ENCODE results near the gene FBXO48.

Gene FBXO48

DNA sequence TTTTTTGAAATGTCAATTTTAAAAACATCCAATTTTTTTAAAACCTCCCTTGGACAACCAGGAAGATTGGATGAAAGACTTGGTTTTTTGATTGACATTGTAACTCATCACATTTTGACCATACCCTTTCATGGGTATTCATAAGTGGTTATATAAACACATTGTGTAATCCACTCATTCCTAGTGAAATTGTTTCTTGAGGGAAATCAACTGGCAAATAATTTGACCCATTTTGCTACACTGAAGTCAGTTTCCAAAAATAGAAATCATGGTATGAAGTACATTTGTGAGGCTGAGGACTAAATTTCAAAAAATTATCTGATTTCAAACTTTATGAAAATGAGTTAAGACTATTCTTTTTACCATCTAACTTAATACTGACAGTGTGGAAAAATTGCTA, 31.5 kb downstream of the FBXO48 start:
- Mint-ChIP-seq H3K27ac (no peak overlapping the region), H3K27me3 (ENCODE audit: low read depth) (no peaks in the 10 kb centered on the region), H3K4me3 (no peak overlapping the region), H3K9me3 (no peaks in the 10 kb centered on the region), H3K4me1 (ENCODE audit: low read depth) (peaks cover 2% of the 10 kb centered on the region), H3K36me3 (ENCODE audit: low read depth) (no peaks in the 10 kb centered on the region)

DNA sequence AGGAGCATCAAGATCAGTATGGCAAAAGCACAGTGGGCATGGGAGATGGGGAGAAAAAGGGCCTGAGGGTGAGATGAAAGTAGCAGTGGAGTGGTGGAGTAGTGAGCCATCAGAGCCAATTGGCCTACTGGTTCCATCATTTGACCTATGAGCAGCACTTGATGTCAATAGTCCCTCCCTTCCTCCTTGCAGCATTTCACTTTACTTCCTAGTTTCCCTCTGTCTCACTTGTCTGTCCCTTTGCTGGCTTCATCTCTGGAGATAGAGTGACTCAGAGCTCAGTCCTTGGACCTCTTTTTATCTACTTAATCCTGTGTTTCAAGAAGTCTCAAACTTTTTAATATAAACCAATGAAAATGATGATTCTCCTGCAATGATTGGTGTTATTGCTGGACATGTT, 32.1 kb downstream of the FBXO48 start:
- H3K27ac Mint-ChIP-seq, result no peak overlapping the region
- H3K9me3 Mint-ChIP-seq, result no peaks in the 10 kb centered on the region
- no peaks in the 10 kb centered on the region for H3K36me3 Mint-ChIP-seq (ENCODE audit: low read depth)
- no peak overlapping the region for H3K4me3 Mint-ChIP-seq
- H3K4me1 Mint-ChIP-seq (ENCODE audit: low read depth), result no peaks in the 10 kb centered on the region
- H3K27me3 Mint-ChIP-seq (ENCODE audit: low read depth), result peaks cover 2% of the 10 kb centered on the region

- H3K4me1 Mint-ChIP-seq (ENCODE audit: low read depth), result no peaks in the 10 kb centered on the region
- no peak overlapping the region for H3K4me3 Mint-ChIP-seq
- no peaks in the 10 kb centered on the region for H3K9me3 Mint-ChIP-seq
- no peaks in the 10 kb centered on the region for H3K36me3 Mint-ChIP-seq (ENCODE audit: low read depth)
- H3K27ac Mint-ChIP-seq, result no peak overlapping the region
- H3K27me3 Mint-ChIP-seq (ENCODE audit: low read depth), result peaks cover 5% of the 10 kb centered on the region
These were observed 34.1 kb downstream of the FBXO48 start for GRCh38 chr2:68432696-68433658.

- H3K27me3 Mint-ChIP-seq (ENCODE audit: low read depth), result peaks cover 5% of the 10 kb centered on the region
- H3K27ac Mint-ChIP-seq, result no peak overlapping the region
- H3K4me1 Mint-ChIP-seq (ENCODE audit: low read depth), result peaks cover 4% of the 10 kb centered on the region
- H3K9me3 Mint-ChIP-seq, result no peaks in the 10 kb centered on the region
- H3K4me3 Mint-ChIP-seq, result no peak overlapping the region
- H3K36me3 Mint-ChIP-seq (ENCODE audit: low read depth), result no peaks in the 10 kb centered on the region
These were observed 35.6 kb downstream of the FBXO48 start for GRCh38 chr2:68431316-68431972.

GRCh38 chr2:68429311-68429826, 37.7 kb downstream of the FBXO48 start:
- Mint-ChIP-seq H3K27ac (no peak overlapping the region), H3K36me3 (ENCODE audit: low read depth) (no peaks in the 10 kb centered on the region), H3K27me3 (ENCODE audit: low read depth) (peaks cover 5% of the 10 kb centered on the region), H3K4me3 (no peak overlapping the region), H3K9me3 (no peaks in the 10 kb centered on the region), H3K4me1 (ENCODE audit: low read depth) (peaks cover 4% of the 10 kb centered on the region)

GRCh38 chr2:68428746-68429145, 38.3 kb downstream of the FBXO48 start:
- no peaks in the 10 kb centered on the region for H3K9me3 Mint-ChIP-seq
- no peak overlapping the region for H3K4me3 Mint-ChIP-seq
- peaks cover 4% of the 10 kb centered on the region for H3K4me1 Mint-ChIP-seq (ENCODE audit: low read depth)
- H3K27me3 Mint-ChIP-seq (ENCODE audit: low read depth), result peaks cover 5% of the 10 kb centered on the region
- no peak overlapping the region for H3K27ac Mint-ChIP-seq
- no peaks in the 10 kb centered on the region for H3K36me3 Mint-ChIP-seq (ENCODE audit: low read depth)

GRCh38 chr2:68428126-68428525, 39.0 kb downstream of the FBXO48 start:
- H3K27ac Mint-ChIP-seq, result no peak overlapping the region
- H3K36me3 Mint-ChIP-seq (ENCODE audit: low read depth), result no peaks in the 10 kb centered on the region
- H3K4me3 Mint-ChIP-seq, result no peak overlapping the region
- H3K9me3 Mint-ChIP-seq, result no peaks in the 10 kb centered on the region
- peaks cover 5% of the 10 kb centered on the region for H3K27me3 Mint-ChIP-seq (ENCODE audit: low read depth)
- H3K4me1 Mint-ChIP-seq (ENCODE audit: low read depth), result peaks cover 4% of the 10 kb centered on the region

- Mint-ChIP-seq H3K36me3 (ENCODE audit: low read depth) (no peaks in the 10 kb centered on the region), H3K27ac (no peak overlapping the region), H3K4me3 (no peak overlapping the region), H3K27me3 (ENCODE audit: low read depth) (peaks cover 5% of the 10 kb centered on the region), H3K9me3 (no peaks in the 10 kb centered on the region), H3K4me1 (ENCODE audit: low read depth) (peaks cover 4% of the 10 kb centered on the region)
These were observed 40.1 kb downstream of the FBXO48 start for GRCh38 chr2:68426848-68427579.

DNA sequence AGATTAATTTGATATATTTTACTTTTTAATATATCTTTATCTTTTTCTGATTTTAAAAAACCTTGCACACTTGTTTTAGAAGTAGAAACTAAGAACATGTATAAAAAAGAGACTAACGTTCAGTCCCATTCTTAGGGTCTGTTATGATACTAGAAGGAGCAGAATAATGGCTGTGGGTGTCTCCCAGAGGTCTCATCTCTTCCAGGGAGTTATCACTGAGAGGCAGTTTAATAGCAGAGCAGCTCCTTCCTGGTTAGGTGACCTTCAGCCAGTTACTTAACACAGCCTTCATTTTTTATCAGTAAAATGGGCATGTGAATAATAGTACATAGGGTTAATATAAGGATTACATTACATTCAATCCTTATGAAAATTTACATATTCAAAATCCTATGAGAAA, 40.6 kb downstream of the FBXO48 start:
- Mint-ChIP-seq H3K4me1 (ENCODE audit: low read depth) (peaks cover 7% of the 10 kb centered on the region), H3K4me3 (no peak overlapping the region), H3K36me3 (ENCODE audit: low read depth) (no peaks in the 10 kb centered on the region), H3K27ac (no peak overlapping the region), H3K9me3 (no peaks in the 10 kb centered on the region), H3K27me3 (ENCODE audit: low read depth) (peaks cover 5% of the 10 kb centered on the region)

DNA sequence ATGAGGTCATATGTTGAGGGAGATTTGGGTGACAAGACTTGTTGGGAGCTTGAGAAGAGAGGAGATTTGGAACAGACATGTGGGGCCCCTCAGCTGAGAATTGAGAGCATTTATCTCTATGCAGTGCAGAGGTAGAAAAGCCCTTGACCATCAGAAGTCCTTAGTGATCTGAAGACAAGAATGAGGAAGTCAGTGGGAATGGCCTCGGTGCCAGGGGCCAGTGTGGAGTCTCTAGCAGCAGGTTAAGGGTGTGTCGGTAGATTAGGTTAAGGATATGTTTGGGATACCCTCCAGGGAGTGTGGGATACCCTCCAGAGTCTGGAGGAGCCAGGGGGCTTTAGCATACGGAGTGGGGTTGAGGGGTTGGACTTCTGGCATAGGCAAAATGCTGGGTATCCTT, 41.6 kb downstream of the FBXO48 start:
- H3K9me3 Mint-ChIP-seq, result no peaks in the 10 kb centered on the region
- H3K27ac Mint-ChIP-seq, result no peak overlapping the region
- H3K4me3 Mint-ChIP-seq, result no peak overlapping the region
- H3K27me3 Mint-ChIP-seq (ENCODE audit: low read depth), result peaks cover 5% of the 10 kb centered on the region
- H3K36me3 Mint-ChIP-seq (ENCODE audit: low read depth), result no peaks in the 10 kb centered on the region
- peaks cover 7% of the 10 kb centered on the region for H3K4me1 Mint-ChIP-seq (ENCODE audit: low read depth)

DNA sequence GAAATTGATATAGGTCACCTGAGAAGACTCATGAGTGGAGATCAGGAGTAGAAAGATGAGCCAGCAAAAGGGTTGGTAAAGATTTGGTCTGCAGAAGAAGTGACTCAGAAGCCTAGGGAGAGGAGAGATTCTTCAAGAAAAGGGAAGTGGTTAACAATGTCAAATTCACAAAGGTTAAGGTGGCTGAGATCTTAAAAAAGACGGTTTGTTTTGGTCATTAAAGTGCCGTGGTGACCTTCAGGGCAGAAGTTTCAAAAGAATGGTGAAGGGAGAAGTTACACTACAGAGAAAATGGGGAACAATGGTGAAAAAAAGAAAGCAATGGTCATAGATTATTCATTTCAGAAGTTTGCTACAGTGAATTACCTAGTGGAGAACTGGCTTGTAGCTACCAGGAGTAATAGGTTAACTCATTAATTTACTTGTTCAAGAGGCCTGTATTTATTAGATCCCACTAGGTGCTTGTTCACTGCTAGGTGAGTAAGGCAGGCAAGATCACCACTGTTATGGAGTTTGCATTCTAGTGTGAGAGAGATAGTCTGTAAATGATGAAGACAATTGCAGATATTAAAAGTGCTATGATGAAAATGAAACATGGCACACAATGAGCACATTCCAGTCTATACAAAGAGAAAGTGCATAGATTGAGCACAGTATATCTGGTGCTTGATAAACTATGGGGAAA, 43.0 kb downstream of the FBXO48 start:
- Mint-ChIP-seq H3K4me3 (no peak overlapping the region), H3K4me1 (ENCODE audit: low read depth) (peaks cover 7% of the 10 kb centered on the region), H3K36me3 (ENCODE audit: low read depth) (no peaks in the 10 kb centered on the region), H3K27ac (no peak overlapping the region), H3K27me3 (ENCODE audit: low read depth) (no peaks in the 10 kb centered on the region), H3K9me3 (no peaks in the 10 kb centered on the region)

- peaks cover 15% of the 10 kb centered on the region for H3K4me1 Mint-ChIP-seq (ENCODE audit: low read depth)
- H3K9me3 Mint-ChIP-seq, result no peaks in the 10 kb centered on the region
These were observed 46.7 kb downstream of the FBXO48 start for GRCh38 chr2:68420254-68420910.

GRCh38 chr2:68418855-68419254, 48.2 kb downstream of the FBXO48 start:
- Mint-ChIP-seq H3K4me1 (ENCODE audit: low read depth) (peaks cover 15% of the 10 kb centered on the region), H3K4me3 (no peak overlapping the region), H3K36me3 (ENCODE audit: low read depth) (no peaks in the 10 kb centered on the region), H3K27ac (no peak overlapping the region), H3K9me3 (no peaks in the 10 kb centered on the region), H3K27me3 (ENCODE audit: low read depth) (peaks cover 7% of the 10 kb centered on the region)

More at GRCh38 chr2:68420254-68420910, 46.7 kb downstream of the FBXO48 start:
- peaks cover 7% of the 10 kb centered on the region for H3K27me3 Mint-ChIP-seq (ENCODE audit: low read depth)
- H3K4me3 Mint-ChIP-seq, result no peak overlapping the region
- no peaks in the 10 kb centered on the region for H3K36me3 Mint-ChIP-seq (ENCODE audit: low read depth)
- H3K27ac Mint-ChIP-seq, result no peak overlapping the region

Data from T-helper 1 cell treated with Interleukin-12 subunit alpha and Interleukin-12 subunit beta and Interleukin-4 antibody, amounts not matched to agents 30 μg/mL and 1 μg/mL, for 36 hours (primary cell).